Heart right ventricle (tissue), 16 donors: ENCODE results near the gene SLC12A6. TPM values are rescaled to one million over a fixed set of nuclear protein-coding genes. Genes with fewer than 3 reads are reported as not detected.

ENCODE experiments used
- ATAC-seq, 8 donors: fragments of 200-7000 bp; cut with Tn5 transposase; one replicate each; pipeline ENCODE4 v1.9.1; 2020; ENCODE audit warnings: mild to moderate bottlenecking in 8 of 8, moderate library complexity in 8 of 8, moderate number of reproducible peaks in 1 of 8
- DNase-seq, 2 donors: peaks; one replicate each; pipeline ENCODE4 v3.0.0-alpha.2; 2020
- H3K27ac ChIP-seq, 10 donors: fragments of 200-600 bp; sonication (generic) in 2 of 10; one replicate each; pipeline versions ENCODE4 v1.5.0 to v1.8.0; 2020 to 2022; ENCODE audit warnings: mild to moderate bottlenecking in 3 of 10
- H3K27me3 ChIP-seq, 7 donors: fragments of 200-600 bp; one replicate each; pipeline ENCODE4 v1.8.0; 2021 to 2022; ENCODE audit warnings: mild to moderate bottlenecking in 2 of 7
- H3K36me3 ChIP-seq, 9 donors: fragments of 200-600 bp; sonication (generic) in 1 of 9; one replicate each; pipeline versions ENCODE4 v1.5.0 to v1.8.0; 2020 to 2022; ENCODE audit warnings: mild to moderate bottlenecking in 2 of 9
- H3K4me1 ChIP-seq, 9 donors: fragments of 200-600 bp; sonication (generic) in 1 of 9; one replicate each; pipeline versions ENCODE4 v1.5.0 to v1.8.0; 2020 to 2022; ENCODE audit warnings: mild to moderate bottlenecking in 4 of 9
- H3K4me3 ChIP-seq, 10 donors: fragments of 200-600 bp; sonication (generic) in 2 of 10; one replicate each; pipeline versions ENCODE4 v1.5.0 to v1.8.0; 2020 to 2022; ENCODE audit warnings: mild to moderate bottlenecking in 7 of 10, moderate library complexity in 2 of 10
- H3K9me3 ChIP-seq, 11 donors: fragments of 200-600 bp in 10 of 11; sonication (generic) in 2 of 11; one replicate each; pipeline versions ENCODE4 v1.5.0 to v1.8.0; 2013 to 2022; ENCODE audit warnings: mild to moderate bottlenecking in 2 of 11, control low read depth in 1 of 11, moderate library complexity in 1 of 11
- CTCF ChIP-seq, 9 donors: fragments of 200-600 bp; sonication (generic) in 2 of 9; IDR thresholded peaks; one replicate each; pipeline versions ENCODE4 v1.5.0 to v1.8.0; 2021 to 2022; ENCODE audit warnings: antibody characterized with exemption in 9 of 9, mild to moderate bottlenecking in 5 of 9, moderate library complexity in 1 of 9
- WGBS, 2 donors: extraction: QIAGEN DNeasy Blood & Tissue Kit; methylation state at CpG; one replicate each; pipeline ENCODE4 v1.1.7; 2013; ENCODE audit warnings: inconsistent platforms in 1 of 2; 5-methylcytosine and 5-hydroxymethylcytosine counted together
- intact Hi-C, 10 donors: fragments of 100-400 bp; cut with DNase I; formaldehyde crosslinking; loops; one replicate each; pipeline versions ENCODE4 v1.11.1 to v1.14.2; 2022
- polyA plus RNA-seq, 2 donors: library from polyadenylated mRNA; stranded (reverse); fragments of 200-250 nt; gene quantifications; one replicate each; pipeline ENCODE4 v1.2.3, GENCODE V29; 2013
- total RNA-seq, 10 donors: library from RNA; stranded (reverse); fragmentation: NEBNext Ultra II Directional in 3 of 10; extraction: Animal tissue kit (Norgen Biotek cat#: 25700) in 3 of 10; gene quantifications; one replicate each; pipeline versions ENCODE4 v1.2.1 to v1.2.4, GENCODE V29; 2021 to 2023
- donor health status: Arrhythmogenic right ventricular cardiomyopathy.
- donor health status: ischemic (EF 13 %, LVEDD 7.1; RV severe dilation, severe dysfunction).
- donor health status: healthy with polysubstance abuse.
- donor health status: DM: no; HTN: yes; CAD: no.
- donor health status: DM: no; HTN: no; CAD: no.
- donor health status: ischemic (EF 25% LVEDD 6.9; RV normal size, moderate dysfunction).
- donor health status: ischemic (EF 25% LVEDD 5.7; RV mildly dilated, moderate dysfunction).
- donor health status: healthy.
- donor health status: DM: yes; HTN: yes; CAD: no.
- donor health status: Ischemic cardiomyopathy.
- donor health status: ischemic (EF 35%, LVEDD 5.7; RV mildly dilated, moderate dysfunction).
- donor health status: nonischemic (EF 11% LVEDD 7.7; RV severe dilation, severe dysfunction).
- donor health status: DM: yes; HTN: yes; CAD: no.
- donor health status: PGD.
- donor health status: ischemic (EF 29% LVEDD 5.4; RV normal size, mild dysfunction).
- donor health status: nonischemic (EF 23%, LVEDD 6.1; RV moderate dilation, normal function).

SLC12A6 gene
- total and polyA plus RNA-seq, 12 donors = 3.4 to 33.6 (median 24.3) TPM

DNA sequence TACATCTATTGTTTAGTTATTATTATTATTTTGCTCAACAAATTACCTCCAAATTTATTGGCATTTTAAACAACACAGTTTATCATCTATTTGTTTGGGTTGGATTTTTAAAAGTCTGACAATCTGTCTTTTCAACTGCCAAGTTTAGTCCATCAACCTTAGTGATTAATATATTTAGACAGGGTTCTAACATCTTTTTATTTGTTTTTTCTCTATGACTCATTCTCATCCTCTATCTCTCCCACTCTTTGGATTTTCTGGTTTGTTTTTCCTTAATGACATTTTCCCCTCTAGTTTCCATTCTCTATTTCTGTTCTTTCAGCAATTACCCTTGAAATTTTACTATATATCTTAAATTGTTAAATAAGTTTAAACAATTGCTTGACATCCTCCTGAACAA lies 70.8 kb downstream of the SLC12A6 start:
- no peaks in the 10 kb centered on the region for H3K9me3 ChIP-seq

GRCh38 chr15:34264076-34264475 lies 73.5 kb downstream of the SLC12A6 start:
- H3K4me1 ChIP-seq = peaks cover 0 to 7% (median 0%) of the 10 kb centered on the region in 9 donors
- no peak overlapping the region for H3K27ac ChIP-seq
- H3K9me3 ChIP-seq = no peaks in the 10 kb centered on the region
- ATAC-seq = no peak
- no peak for DNase-seq
- 70 to 73% methylated on average over 2 of the region's 2 CpGs for WGBS, 2 donors
- no peak for TF ChIP-seq CTCF (IDR thresholded peaks at IDR 0.05)
- no peaks in the 10 kb centered on the region for H3K27me3 ChIP-seq
- no peak overlapping the region for H3K4me3 ChIP-seq
- intact Hi-C loops = loop anchor here in 1 of 10 donors (10.0 kb wide), 1 partner anchor 61 kb away; no protein-coding TSS in a partner anchor
- peaks cover 0 to 11% (median 0%) of the 10 kb centered on the region in 9 donors for H3K36me3 ChIP-seq

More for the DNA sequence above, 70.8 kb downstream of the SLC12A6 start:
- intact Hi-C loops = loop anchor here in 1 of 10 donors (10.0 kb wide), 1 partner anchor 58 kb away; no protein-coding TSS in a partner anchor
- Histone ChIP-seq H3K27me3 (no peaks in the 10 kb centered on the region), H3K27ac (no peak overlapping the region), H3K4me1 (no peaks in the 10 kb centered on the region), H3K4me3 (no peak overlapping the region), H3K36me3 (peaks cover 0 to 7% (median 0%) of the 10 kb centered on the region in 9 donors)
- ATAC-seq = no peak
- TF ChIP-seq CTCF (IDR thresholded peaks at IDR 0.05) = no peak
- DNase-seq = no peak

- no peaks in the 10 kb centered on the region for H3K27me3 ChIP-seq
- peaks cover 0 to 29% (median 0%) of the 10 kb centered on the region in 9 donors for H3K36me3 ChIP-seq
- no peak for TF ChIP-seq CTCF (IDR thresholded peaks at IDR 0.05)
- H3K4me3 ChIP-seq = no peak overlapping the region
- ATAC-seq (peak in 1 of 8 donors; percentile 7), DNase-seq (no peak)
- H3K27ac ChIP-seq = no peak overlapping the region
- intact Hi-C loops = loop anchor here in 1 of 10 donors (10.0 kb wide), 1 partner anchor 62 kb away; no protein-coding TSS in a partner anchor
- H3K9me3 ChIP-seq = no peaks in the 10 kb centered on the region
- 92 to 98% methylated on average over 13 of the region's 13 CpGs for WGBS, 2 donors
- peaks cover 0 to 21% (median 6%) of the 10 kb centered on the region in 9 donors for H3K4me1 ChIP-seq
Measured at GRCh38 chr15:34262362-34262761, 75.2 kb downstream of the SLC12A6 start.

DNA sequence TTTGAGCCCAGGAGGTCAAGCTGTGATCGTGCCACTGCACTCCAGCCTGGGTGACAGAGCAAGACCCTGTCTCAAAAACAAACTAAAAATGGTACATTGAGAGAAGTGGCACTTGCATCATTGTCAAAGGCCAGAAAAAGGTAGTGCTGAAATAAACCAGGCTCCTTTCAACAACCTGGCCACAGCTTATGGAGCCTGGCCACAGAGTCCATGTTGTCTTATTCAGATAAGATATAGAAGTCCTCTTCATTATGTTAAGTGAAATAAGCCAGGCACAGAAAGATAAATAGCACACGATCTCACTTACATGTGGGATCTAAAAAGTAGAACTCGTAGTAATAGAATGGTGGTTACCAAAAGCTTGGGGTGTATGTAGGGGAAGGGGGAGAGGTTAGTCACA lies 78.0 kb downstream of the SLC12A6 start:
- H3K4me1 ChIP-seq = peaks cover 0 to 31% (median 6%) of the 10 kb centered on the region in 9 donors
- ATAC-seq (peak; percentile 54 to 93 (median 88)), DNase-seq (peak in 1 of 2 donors; percentile 33)
- H3K36me3 ChIP-seq = peaks cover 0 to 57% (median 8%) of the 10 kb centered on the region in 9 donors
- 36 to 52% methylated on average over 3 of the region's 3 CpGs for WGBS, 2 donors
- intact Hi-C loops = loop anchor here in 2 of 10 donors (5.0 to 10.0 kb wide), 2 partner anchors 75 to 78 kb away; partner anchors contain the start of gene SLC12A6 (in 2 of the 2)
- no peak overlapping the region for H3K4me3 ChIP-seq
- H3K27me3 ChIP-seq = no peaks in the 10 kb centered on the region
- TF ChIP-seq CTCF (IDR thresholded peaks at IDR 0.05) = no peak
- H3K27ac ChIP-seq = peak overlapping the region in 9 of 10 donors; percentile 39 to 78 (median 51)
- no peaks in the 10 kb centered on the region for H3K9me3 ChIP-seq
